ENCODE results near the gene CNGA4.

- TF ChIP-seq CTCF (IDR thresholded peaks at IDR 0.05; ENCODE audit: poor library complexity) (no peak), EZH2 (IDR thresholded peaks at IDR 0.05; ENCODE audit: borderline replicate concordance) (no peak), EZH2phosphoT487 (IDR thresholded peaks at IDR 0.05; ENCODE audit: low read depth, severe bottlenecking, unreplicated experiment) (no peak)
Observed at GRCh38 chr11:6199174-6199810, 39.6 kb upstream of the CNGA4 start, which contains the start of gene OR52W1.
